Activated T-cell treated with anti-CD3 and anti-CD28 coated beads for 48 hours (primary cell): ENCODE data around the gene PLCXD1.

ENCODE experiments used
- DNase-seq: peaks from one replicate; pipeline ENCODE4 v3.0.0-alpha.2; 2020; ENCODE audit warnings: low read depth

PLCXD1 gene

GRCh38 chrX:334971-335757, 54.0 kb downstream of the PLCXD1 start:
- no peak for DNase-seq

GRCh38 chrX:335758-336155, 54.6 kb downstream of the PLCXD1 start:
- DNase-seq: no peak

GRCh38 chrX:336227-336626, 55.0 kb downstream of the PLCXD1 start:
- no peak for DNase-seq

- no peak for DNase-seq
Observed at GRCh38 chrX:337331-337831, 56.2 kb downstream of the PLCXD1 start.

GRCh38 chrX:338281-338835, 57.2 kb downstream of the PLCXD1 start:
- no peak for DNase-seq

GRCh38 chrX:338836-339400, 57.7 kb downstream of the PLCXD1 start:
- no peak for DNase-seq

GRCh38 chrX:340121-340520, 58.9 kb downstream of the PLCXD1 start:
- no peak for DNase-seq

GRCh38 chrX:340641-341423, 59.7 kb downstream of the PLCXD1 start:
- no peak for DNase-seq

- DNase-seq: no peak
Observed at GRCh38 chrX:341541-342101, 60.4 kb downstream of the PLCXD1 start.

- DNase-seq: no peak
Observed at GRCh38 chrX:344371-344901, 63.3 kb downstream of the PLCXD1 start.

- no peak for DNase-seq
Observed at GRCh38 chrX:345020-345925, 64.1 kb downstream of the PLCXD1 start.

- no peak for DNase-seq
Observed at GRCh38 chrX:346034-346813, 65.0 kb downstream of the PLCXD1 start.

GRCh38 chrX:347351-348117, 66.4 kb downstream of the PLCXD1 start:
- DNase-seq: no peak

- no peak for DNase-seq
Observed at GRCh38 chrX:348461-349117, 67.4 kb downstream of the PLCXD1 start.

GRCh38 chrX:349196-349595, 68.0 kb downstream of the PLCXD1 start:
- no peak for DNase-seq

GRCh38 chrX:349702-350101, 68.5 kb downstream of the PLCXD1 start:
- no peak for DNase-seq

- DNase-seq: no peak
Observed at GRCh38 chrX:350148-350533, 69.0 kb downstream of the PLCXD1 start.

GRCh38 chrX:350534-351323, 69.5 kb downstream of the PLCXD1 start:
- DNase-seq: no peak
